Measurements from ENCODE around the gene SUGCT.

The SUGCT gene

GRCh38 chr7:40560672-40561071 is 425.9 kb downstream of the SUGCT start:
- no peaks in the 10 kb centered on the region for H3K4me1 ChIP-seq (ENCODE audit: control insufficient read depth, insufficient read depth, low read length)
- POLR2A ChIA-PET: no interaction called here
- no peaks in the 10 kb centered on the region for H3K9me3 ChIP-seq (ENCODE audit: control insufficient read depth, insufficient read depth, low read depth, low read length)
- no peak for TF ChIP-seq OSR2 (tag by site-specific recombination; IDR thresholded peaks at IDR 0.05)
- no peak for TF ChIP-seq ZNF394 (tag by site-specific recombination; IDR thresholded peaks at IDR 0.05; ENCODE audit: borderline replicate concordance)
- no peak for TF ChIP-seq ZFHX2 (tag by site-specific recombination; conservative IDR thresholded peaks at IDR 0.05)
- TF ChIP-seq BCL11B (tag by site-specific recombination; IDR thresholded peaks at IDR 0.05; ENCODE audit: low read depth): no peak
- TF ChIP-seq ZNF623 (tag by site-specific recombination; IDR thresholded peaks at IDR 0.05): no peak
- TF ChIP-seq ZNF433 (tag by site-specific recombination; IDR thresholded peaks at IDR 0.05; ENCODE audit: low read depth): no peak
- no peak for TF ChIP-seq ZNF660 (tag by site-specific recombination; IDR thresholded peaks at IDR 0.05)
- no peak for TF ChIP-seq ZBTB11 (tag by site-specific recombination; conservative IDR thresholded peaks at IDR 0.05; ENCODE audit: low read depth)
- TF ChIP-seq REST (tag by site-specific recombination; IDR thresholded peaks at IDR 0.05): no peak
- TF ChIP-seq ZXDB (tag by site-specific recombination; IDR thresholded peaks at IDR 0.05): no peak
- no peak for TF ChIP-seq ZNF792 (tag by site-specific recombination; IDR thresholded peaks at IDR 0.05)
- TF ChIP-seq ZNF114 (tag by site-specific recombination; IDR thresholded peaks at IDR 0.05): no peak
- no peak for TF ChIP-seq ZNF624 (tag by site-specific recombination; IDR thresholded peaks at IDR 0.05)
- no peak for TF ChIP-seq ZNF621 (tag by site-specific recombination; IDR thresholded peaks at IDR 0.05)
- TF ChIP-seq ZNF558 (tag by site-specific recombination; IDR thresholded peaks at IDR 0.05): no peak
- CTCF ChIA-PET: no interaction called here
- no peak overlapping the region for H3K4me3 ChIP-seq (ENCODE audit: low read depth, low read length)
- H3K27ac ChIP-seq (ENCODE audit: extremely low read depth, low read depth, low read length): no peak overlapping the region
- no peaks in the 10 kb centered on the region for H3K36me3 ChIP-seq (ENCODE audit: control insufficient read depth in 2 of 2, insufficient read depth in 1 of 2, low read length in 2 of 2)

GRCh38 chr7:40566879-40567278 is 432.1 kb downstream of the SUGCT start:
- Histone ChIP-seq H3K4me3 (ENCODE audit: low read depth, low read length) (no peak overlapping the region), H3K27ac (ENCODE audit: extremely low read depth, low read depth, low read length) (no peak overlapping the region), H3K4me1 (ENCODE audit: control insufficient read depth, insufficient read depth, low read length) (no peaks in the 10 kb centered on the region), H3K9me3 (ENCODE audit: control insufficient read depth, insufficient read depth, low read depth, low read length) (no peaks in the 10 kb centered on the region), H3K36me3 (ENCODE audit: control insufficient read depth in 2 of 2, insufficient read depth in 1 of 2, low read length in 2 of 2) (no peaks in the 10 kb centered on the region)
- ChIA-PET CTCF (no interaction called here), POLR2A (no interaction called here)
- TF ChIP-seq KLF17 (tag by site-specific recombination; IDR thresholded peaks at IDR 0.05) (no peak), ZNF664 (tag by site-specific recombination; IDR thresholded peaks at IDR 0.05) (no peak), PRDM2 (tag by site-specific recombination; IDR thresholded peaks at IDR 0.05; ENCODE audit: borderline replicate concordance) (no peak), ZNF600 (tag by site-specific recombination; IDR thresholded peaks at IDR 0.05) (no peak), ZNF221 (tag by site-specific recombination; IDR thresholded peaks at IDR 0.05; ENCODE audit: borderline replicate concordance) (no peak), ZBTB6 (tag by site-specific recombination; IDR thresholded peaks at IDR 0.05) (no peak), ZNF48 (tag by site-specific recombination; IDR thresholded peaks at IDR 0.05) (no peak), ZNF114 (tag by site-specific recombination; IDR thresholded peaks at IDR 0.05) (no peak)

All from HEK293 (cell line).